GM12892 (cell line): ENCODE data around the gene TSPAN5.

Experiments used
- POLR2A ChIP-seq: IDR thresholded peaks from 2 replicates; pipeline ENCODE4 v1.6.1; 2011; ENCODE audit warnings: low read depth, low read length, control low read depth
- POLR2AphosphoS5 ChIP-seq: IDR thresholded peaks from 2 replicates; pipeline ENCODE4 v1.6.1; 2011; ENCODE audit warnings: low read depth, low read length, control low read depth
- TAF1 ChIP-seq: IDR thresholded peaks from 2 replicates; pipeline ENCODE4 v1.6.1; 2011; ENCODE audit warnings: low read depth, mild to moderate bottlenecking, control low read depth, low read length, borderline replicate concordance

GRCh38 chr4:98689507-98690174 is 31.2 kb upstream of the TSPAN5 start:
- TF ChIP-seq TAF1 (no peak), POLR2A (no peak), POLR2AphosphoS5 (no peak)
